GM21723 (cell line): ENCODE results near the gene CLSTN3.
A peak's percentile ranks its signal among the peaks of the same experiment; 100 is the strongest.

ENCODE experiments used
- ATAC-seq: cut with Tn5 transposase; IDR thresholded peaks from one replicate; pipeline ENCODE4 v1.9.1; 2021; ENCODE audit warnings: mild to moderate bottlenecking, moderate library complexity; ENCODE audit not compliant: unreplicated experiment

CLSTN3 gene

DNA sequence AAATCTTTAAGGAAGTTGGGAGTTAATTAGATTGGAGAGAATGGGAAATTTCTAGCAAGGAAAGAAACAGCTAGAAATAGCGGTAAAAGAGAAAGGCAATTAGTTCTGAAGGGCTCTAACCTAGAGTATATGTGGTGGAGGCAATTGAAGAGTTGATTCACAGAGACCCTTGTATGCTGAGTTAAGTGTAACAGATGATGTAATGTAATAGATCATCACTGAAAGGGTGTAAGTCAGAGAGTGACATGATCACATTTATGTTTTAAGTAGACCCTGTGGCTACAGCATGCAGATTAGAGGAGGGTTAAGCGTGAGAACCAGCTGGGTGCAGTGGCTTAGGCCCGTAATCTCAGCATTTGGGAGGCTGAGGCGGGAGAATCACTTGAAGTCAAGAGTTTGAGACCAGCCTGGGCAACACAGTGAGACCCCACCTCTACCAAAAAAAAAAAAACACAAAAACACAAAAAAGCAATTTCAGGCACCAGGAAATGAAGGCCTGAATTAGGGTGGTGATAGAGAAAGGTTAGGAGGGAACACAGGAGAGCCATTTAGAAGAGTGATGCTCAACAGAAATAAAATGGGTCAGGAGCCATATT lies 4.4 kb upstream of the CLSTN3 start:
- ATAC-seq = no peak

DNA sequence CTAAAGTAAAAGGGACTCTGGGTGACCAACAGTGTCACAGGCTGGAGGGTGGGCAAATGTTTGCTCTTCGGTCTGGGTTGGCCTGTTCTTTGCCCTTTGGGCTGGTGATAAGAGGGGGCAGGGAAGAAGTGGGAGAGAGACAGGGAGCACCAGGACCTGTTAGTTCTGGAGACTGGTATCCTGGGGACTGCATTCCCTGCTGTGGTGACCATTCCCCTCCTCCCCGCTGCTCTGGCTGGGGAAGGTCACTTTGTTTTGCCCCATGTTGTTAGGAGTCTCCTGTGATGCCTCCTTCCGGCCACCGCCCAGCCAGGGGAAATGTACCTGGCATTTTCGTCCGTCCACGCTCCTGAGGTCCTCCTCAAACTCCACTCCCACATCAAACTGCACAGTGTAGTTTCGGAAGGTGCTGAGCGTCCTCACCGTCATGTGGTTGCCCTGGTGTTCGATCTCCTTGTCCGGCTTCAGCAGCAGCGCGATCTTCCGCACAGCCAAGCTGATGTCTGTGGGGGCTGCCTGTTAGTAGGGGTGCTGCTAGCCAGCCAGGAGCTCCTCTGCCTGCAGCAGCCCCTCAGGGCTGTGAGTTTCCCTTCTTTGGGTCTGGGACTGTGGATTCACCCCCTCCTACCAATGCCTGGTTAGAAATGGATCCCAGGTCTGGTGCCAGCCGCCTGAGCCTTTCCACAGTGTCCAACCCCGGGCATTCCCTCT lies 2.1 kb upstream of the CLSTN3 start:
- no peak for ATAC-seq

DNA sequence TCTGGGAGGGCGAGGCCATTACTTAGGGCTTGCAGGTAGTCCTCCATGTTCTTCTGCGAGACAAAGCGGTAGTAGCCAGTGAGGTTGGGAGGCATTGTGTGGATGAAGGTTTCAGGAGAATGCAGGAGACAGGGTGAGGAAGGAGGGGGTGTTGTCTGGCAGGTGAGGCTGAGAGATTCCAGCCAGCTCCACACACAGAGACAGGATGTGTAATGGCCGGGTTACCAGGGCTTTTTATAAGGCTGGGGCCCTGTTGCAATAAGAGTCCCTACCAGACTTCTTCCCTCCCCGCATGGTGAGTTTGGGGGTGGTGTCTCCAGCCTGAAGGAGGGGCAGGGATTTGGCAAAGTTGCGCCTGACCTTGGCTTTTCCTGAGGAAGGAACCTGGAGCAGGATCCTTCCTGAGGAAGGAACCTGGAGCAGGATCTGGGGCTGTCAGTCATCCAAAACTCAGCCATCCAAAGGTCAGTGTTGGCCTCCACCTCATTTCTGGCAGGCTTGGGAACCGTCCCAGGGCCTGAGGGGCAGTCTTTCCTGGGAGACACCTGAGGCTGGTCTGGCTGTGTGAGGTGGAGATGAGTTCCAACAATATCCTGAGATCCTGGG lies 1.4 kb upstream of the CLSTN3 start, which contains the start of gene RBP5:
RBP5 (minus strand) TSS at position 209 of the 606 bp plus-strand sequence; CDS start at position 95, 114 bp downstream.
- ATAC-seq = no peak

DNA sequence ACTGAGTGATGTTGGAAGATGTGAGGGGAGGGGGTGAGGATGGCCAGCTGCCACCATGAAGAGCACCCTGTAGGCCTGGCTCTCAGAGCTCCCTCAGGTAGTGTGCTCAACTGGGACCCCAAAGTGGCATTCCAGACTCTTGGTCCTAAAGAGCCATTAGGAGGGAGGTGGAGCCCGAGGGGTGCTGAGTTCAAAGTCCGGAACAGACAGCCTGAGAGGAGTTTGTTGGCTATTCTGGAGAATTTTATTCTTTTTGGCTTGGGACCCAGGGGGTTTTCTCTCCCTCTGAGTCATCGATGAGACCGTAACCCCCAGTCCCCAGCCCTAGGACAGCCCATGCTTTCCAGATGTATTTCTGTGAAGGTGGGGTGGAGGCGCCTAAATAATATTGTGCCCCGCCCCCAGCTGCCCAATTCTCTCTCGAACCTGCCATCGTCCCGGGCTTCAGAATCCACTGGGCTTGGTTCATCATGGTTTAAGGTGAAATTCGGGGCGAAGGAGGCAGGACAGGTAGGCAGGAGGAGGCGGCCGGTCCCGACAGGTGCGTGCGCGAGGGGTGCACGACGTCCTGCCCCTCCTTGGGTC lies 792 bp upstream of the CLSTN3 start:
- ATAC-seq = no peak

DNA sequence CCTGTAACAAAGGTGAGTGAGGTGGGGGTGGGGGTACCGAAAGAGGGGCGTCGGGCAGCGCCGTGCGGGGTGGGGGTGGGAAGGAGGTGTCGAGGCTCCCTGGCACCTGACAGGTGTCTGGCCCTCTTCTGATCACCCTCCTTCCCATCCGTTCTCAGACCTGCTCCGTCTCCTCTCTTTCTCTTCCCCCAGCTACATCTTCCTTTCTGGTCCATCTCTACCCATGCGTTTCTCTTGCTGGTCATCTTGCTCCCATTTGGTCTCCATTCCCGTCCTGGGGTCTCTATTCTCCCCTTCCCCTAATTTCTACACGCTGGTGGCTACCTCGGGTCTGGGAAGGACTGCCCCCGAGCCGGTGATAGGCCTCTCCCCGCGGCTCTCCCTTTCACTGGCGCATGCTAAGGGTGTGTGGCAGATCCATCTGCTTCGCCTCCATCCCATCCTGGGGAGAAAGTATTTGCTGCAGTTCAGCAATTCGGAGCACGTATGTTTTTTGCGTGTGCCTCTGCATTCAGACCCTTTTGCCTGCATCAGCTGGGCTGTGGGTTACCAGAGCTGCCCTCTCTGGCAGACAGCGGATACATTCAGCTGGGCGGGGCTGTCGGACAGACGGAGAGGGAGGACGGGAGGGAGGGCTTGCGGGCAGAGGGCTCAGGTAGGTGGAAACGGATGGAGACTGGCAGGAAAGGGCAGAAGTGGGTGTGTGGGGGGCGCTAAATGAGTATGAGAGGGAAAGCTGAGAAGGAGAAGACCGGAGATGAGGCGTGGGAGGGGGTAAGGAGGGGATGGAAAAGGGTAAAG lies 730 bp downstream of the CLSTN3 start:
- ATAC-seq = peak; percentile 47

DNA sequence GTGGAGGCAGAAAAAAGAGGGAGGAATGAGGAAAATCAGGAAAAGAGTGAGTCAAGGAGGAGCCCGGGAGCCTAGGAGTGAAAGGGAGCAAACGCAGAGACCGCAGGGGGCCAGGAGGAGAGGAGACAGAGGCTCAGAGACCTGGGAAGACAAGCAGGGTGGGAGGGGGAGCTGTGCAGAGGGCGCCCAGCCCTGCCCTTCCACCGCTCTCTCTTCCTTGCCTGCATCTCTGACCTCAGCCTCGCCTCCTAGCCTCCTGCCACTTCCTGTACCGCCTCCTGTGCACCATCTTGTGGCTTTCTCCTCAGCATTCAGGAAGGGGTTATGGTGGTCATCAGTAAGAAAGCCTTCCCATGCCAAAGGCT lies 1.3 kb downstream of the CLSTN3 start:
- ATAC-seq = no peak

DNA sequence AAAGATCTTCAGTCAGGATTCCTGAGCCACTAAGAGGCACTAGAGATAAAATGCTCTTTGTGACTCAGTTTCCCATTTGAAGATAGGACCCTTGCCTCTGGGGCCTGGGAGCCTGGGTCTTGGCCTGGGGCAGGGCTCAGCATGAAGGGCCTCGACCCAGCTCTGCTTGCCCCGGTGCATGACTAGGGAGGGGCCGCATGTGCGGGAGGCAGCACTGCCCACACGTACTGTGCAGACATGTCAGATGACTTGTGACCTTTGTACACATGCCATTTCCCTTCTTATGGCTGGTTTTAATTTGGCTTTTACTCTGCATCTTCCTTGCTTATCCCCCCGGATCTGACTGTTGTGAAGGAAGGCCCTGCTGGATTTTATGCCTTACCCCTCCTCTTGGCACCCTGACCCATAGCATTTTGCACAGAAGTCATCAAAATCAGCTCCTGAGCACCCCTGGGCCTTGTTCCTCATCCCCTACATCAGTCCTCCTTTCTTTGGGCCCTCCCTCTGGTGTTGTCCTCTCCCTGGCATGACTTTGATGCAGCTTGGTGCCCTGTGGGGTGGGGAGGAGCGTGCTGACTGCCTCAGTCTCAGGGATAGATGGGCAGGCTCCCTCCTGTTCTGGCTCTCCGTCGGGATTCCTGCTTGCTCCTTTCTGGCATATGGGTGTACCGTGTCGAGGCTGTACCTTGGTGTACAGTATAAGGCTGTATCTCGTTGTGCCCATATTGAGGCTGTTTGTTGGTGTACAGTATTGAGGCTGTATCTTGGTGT lies 4.4 kb downstream of the CLSTN3 start:
- no peak for ATAC-seq

DNA sequence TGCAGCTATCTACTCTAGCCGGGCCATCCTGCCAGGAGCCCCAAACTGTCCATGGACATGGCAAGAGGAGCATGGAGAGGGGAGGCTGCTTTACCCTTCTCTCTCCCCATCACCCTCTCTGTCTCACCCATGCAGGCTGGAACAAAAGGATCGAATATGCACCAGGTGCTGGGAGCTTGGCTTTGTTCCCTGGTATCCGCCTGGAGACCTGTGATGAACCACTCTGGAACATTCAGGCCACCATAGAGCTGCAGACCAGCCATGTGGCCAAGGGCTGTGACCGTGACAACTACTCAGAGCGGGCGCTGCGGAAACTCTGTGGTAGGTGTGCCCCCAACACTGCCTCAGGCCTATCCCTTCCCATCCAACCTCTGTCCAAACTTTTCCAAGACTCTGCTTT lies 5.9 kb downstream of the CLSTN3 start:
- no peak for ATAC-seq

DNA sequence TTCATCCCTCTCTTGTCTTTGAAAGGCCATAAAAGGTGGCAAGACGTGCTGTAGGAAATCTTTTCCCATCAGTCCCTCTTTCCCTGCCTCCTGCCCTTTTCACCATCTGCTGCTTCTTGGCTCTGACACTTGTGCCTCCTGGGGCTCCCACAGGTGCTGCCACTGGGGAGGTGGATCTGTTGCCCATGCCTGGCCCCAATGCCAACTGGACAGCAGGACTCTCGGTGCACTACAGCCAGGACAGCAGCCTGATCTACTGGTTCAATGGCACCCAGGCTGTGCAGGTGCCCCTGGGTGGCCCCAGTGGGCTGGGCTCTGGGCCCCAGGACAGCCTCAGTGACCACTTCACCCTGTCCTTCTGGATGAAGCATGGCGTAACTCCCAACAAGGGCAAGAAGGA lies 6.5 kb downstream of the CLSTN3 start:
- no peak for ATAC-seq

DNA sequence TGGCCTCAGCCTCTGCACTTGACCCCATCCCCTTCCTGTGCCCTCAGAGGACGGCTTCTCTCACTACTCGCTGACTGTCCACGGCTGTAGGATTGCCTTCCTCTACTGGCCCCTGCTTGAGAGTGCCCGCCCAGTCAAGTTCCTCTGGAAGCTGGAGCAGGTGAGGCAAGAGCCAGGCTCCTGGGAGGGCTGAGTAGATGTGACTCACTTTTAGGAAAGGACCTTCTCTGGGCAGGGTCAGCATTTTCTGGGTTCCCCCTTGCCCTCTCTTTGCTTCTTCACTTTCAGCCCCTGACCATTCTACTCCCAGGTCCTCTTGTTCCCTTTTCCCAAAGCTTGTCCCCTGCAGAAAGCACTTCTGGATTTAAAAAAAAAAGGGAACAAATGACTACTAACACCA lies 7.7 kb downstream of the CLSTN3 start:
- no peak for ATAC-seq

DNA sequence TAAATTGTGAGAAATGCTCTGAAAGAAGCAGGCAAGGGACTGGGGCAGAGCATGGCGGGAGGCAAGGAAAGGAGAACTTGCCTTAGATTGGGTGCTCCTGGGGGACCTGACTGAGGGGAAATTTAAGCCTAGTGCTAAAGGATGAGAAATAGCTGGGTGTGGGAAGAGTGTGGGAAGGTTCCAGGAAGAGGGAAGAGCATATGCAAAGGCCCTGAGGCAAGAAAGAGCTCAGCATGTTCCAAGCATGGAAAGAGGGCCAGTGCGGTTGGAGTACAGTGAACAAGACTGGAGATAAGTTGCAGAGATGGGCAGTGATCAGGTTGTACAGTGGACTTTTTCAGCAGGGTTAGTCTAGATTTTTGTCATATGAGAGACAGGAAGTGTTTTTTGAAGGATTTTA lies 9.0 kb downstream of the CLSTN3 start:
- no peak for ATAC-seq

DNA sequence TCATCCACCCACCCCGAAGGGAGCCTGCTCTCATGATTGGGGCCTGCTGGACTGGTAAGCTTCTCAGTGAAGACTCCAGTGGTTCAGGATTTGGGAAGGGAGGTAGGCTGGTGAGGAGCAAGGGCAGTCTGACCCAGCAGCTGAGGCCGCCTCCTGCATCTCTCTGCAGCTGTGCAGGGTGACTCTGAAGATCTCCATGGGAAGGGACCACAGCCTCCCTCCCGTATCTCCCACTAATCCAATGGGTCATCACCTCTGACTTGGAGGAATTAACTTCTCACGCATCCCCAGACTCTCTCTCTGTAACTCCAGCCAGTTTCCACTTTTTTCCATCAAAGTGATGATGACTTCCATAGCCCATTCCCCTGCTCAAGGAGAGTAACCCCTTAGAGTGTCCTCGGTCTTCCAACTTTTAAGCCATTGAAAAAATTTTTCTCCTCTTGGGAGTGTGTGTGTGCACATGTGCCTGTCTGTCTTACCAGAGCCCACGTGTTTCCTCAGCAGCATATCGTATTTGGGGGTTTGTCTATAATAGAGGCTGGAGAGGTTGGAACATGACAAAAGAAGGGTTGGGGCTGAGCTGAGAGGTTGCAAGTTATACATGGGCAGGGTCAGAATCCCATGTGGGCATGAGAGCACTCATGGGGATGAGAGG lies 11.3 kb downstream of the CLSTN3 start:
- ATAC-seq = no peak

DNA sequence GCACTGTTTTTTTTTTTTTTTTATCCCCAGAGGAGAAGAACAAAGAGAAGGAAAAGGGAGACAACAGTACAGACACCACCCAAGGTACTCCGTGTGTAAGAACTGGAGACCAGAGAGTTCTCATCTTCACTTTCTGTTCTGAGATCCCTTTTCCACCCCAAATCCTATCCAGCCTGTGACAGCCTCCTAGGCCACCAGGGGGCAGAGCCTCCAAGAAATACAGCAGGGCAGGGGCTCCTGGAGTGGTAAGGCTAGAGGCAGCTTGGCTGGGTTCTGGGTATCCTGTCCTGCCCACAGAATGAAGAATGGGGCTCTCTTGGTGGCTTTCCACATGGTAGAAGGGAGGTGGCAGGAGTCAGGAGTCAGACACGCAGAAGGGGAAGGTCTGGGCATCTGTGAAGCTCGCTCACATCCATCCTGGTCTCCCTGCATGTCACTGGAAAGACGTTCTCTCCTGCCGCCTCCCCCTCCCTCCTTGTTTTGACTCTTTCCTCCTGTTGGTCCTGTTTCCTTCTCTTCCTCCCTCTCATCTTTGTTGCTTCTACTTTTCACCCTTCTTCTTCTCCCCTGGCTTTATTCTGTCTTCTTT lies 12.0 kb downstream of the CLSTN3 start:
- ATAC-seq = no peak

DNA sequence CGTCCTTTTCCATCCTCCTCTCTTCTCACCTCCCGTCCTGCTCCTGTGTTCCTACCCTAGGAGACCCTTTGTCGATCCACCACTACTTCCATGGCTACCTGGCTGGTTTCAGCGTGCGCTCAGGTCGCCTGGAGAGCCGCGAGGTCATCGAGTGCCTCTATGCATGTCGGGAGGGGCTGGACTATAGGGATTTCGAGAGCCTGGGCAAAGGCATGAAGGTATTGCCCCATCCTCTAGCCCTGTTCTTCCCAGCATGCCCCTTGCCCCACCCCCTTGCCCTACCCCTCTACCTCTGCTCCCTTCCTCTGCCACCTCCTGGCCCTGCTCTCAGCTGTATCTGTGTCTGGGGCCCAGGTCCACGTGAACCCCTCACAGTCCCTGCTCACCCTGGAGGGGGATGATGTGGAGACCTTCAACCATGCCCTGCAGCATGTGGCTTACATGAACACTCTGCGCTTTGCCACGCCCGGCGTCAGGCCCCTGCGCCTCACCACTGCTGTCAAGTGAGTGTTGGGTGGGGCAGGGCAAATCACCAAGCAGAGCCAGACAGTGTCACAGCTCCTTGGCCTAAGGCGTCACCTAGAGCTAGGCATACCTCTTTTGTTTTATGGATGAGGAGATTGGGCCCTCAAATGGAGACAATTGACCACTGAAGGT lies 12.8 kb downstream of the CLSTN3 start:
- no peak for ATAC-seq

DNA sequence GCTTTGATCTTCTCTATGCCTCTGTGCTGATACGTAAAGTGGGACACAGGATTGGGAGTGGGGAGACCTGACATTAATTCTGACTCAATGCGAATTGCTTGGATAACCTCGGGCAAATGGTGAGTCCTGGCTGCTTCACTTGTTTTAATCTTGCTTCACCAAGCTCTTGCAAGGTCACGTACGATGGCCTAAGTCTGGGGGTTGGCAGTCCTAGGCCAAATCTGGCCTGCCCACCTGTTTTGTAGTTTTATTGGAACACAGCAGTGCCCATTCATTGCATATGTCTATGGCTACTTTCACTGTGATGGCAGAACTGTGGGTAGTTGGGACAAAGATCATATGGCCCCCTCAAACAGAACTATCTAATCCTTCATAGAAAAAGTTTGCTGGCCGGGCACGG lies 13.4 kb downstream of the CLSTN3 start:
- no peak for ATAC-seq

DNA sequence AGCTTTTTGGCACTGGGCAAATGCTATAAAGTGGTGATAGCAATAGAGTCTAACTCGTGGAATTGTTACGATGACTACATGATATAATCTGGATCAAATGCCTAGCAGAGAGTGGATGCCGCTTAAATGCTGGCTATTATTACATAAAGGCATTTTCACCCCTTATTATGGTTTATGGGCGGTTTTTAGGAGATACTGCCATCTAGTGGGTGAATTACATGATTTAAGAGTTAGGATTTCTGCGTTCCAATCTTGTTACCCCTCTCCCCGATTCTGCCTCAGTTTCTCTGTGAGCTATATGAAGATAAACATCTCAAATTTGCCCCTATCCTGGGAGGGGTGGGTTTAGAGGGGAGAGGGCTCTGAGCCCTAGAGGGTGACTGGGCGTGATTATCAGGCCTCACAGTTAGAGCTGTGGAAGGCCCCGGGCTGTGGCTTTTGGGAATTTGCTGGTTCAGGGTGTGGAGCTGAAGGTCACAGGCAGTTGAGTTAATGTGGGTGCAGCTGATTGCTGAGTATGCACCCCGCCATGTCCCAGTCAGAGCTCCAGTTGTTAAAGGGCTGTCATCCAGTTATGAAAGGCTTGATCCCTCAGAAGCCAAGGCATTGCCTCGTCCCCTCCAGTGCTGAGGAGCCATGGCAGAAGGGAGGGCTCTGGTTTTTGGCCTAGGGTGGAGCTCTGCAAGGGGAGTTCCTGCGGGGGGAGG lies 14.4 kb downstream of the CLSTN3 start:
- no peak for ATAC-seq

DNA sequence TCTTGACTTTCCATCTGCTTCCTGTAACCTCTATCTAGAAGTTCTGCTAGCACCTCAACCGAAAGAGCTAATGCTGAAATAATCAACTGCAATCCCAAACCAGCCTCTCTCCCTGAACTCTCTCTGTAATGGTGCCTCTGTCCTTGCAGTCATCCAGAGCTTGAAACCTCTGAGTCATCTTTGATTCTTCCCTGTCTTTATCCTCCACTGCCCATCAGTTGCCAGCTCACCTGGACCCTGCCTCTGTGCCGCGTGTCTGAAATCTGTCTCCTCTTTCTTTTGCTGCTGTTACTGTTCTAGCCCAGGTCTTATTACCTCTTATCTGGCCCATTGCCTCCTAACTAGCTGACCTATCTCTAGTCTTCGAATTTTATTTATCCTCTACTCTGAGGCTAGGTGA lies 15.5 kb downstream of the CLSTN3 start:
- no peak for ATAC-seq

DNA sequence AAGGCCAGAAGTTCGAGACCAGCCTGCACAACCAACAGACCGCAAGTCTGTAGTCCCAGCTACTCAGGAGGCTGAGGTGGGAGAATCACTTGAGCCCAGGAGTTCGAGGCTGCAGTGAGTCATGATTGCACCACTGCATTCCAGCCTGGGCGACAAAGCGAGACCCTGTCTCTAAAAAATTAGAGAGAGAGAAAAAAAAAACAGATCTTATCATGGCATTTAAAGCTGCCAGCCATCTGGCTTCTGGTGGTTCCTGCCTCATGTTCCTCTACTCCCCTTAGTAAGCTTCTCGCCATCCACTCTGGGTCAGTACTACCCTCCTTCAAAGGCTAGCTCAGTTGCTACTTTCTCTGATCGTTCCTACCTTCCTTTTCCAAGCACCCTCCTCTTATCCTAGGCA lies 16.1 kb downstream of the CLSTN3 start:
- ATAC-seq = no peak

DNA sequence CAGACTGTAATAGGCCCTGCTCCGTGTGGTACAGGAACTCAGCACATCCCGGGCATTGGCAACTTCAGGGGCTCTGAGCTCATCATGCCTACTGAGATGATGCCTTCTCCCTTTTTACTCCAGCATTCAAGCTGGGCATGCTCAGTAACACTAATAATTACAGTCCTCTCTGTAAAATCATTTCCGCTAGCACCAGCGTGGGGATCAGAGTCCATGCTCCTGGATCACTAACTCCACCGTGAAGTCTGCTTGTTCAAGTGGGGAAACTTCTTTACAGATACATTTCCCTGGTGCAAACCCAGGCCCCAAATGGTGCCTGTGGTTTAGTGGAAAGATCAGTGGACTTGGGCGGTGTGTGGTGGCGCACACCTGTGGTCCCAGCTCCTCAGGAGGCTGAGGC lies 16.7 kb downstream of the CLSTN3 start:
- ATAC-seq = no peak
